GM12874 (cell line): ENCODE measurements around the gene STT3B.

ENCODE experiments used
- TF ChIP-seq, protein P1 (sequence below): IDR thresholded peaks from 2 replicates; pipeline ENCODE4 v1.5.1; 2011; ENCODE audit warnings: low read depth, mild to moderate bottlenecking, control low read depth, low read length, moderate library complexity; ENCODE audit not compliant: insufficient read depth

Gene STT3B

DNA sequence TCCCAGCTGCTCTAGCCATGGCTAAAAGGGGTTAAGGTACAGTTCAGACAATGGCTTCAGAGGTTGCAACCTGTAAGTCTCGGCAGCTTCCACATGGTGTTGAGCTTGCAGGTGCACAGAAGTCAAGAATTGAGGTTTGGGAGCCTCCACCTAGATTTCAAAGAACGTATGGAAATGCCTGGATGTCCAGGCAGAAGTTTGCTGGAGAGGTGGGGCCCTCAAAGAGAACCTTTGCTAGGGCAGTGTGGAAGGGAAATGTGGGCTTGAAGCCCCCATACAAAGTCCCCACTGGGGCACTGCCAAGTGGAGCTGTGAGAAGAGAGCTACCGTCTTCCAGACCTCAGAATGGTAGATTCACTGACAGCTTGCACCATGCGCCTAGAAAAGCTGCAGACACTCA is 73.7 kb downstream of the STT3B start:
- TF ChIP-seq, protein P1, sequence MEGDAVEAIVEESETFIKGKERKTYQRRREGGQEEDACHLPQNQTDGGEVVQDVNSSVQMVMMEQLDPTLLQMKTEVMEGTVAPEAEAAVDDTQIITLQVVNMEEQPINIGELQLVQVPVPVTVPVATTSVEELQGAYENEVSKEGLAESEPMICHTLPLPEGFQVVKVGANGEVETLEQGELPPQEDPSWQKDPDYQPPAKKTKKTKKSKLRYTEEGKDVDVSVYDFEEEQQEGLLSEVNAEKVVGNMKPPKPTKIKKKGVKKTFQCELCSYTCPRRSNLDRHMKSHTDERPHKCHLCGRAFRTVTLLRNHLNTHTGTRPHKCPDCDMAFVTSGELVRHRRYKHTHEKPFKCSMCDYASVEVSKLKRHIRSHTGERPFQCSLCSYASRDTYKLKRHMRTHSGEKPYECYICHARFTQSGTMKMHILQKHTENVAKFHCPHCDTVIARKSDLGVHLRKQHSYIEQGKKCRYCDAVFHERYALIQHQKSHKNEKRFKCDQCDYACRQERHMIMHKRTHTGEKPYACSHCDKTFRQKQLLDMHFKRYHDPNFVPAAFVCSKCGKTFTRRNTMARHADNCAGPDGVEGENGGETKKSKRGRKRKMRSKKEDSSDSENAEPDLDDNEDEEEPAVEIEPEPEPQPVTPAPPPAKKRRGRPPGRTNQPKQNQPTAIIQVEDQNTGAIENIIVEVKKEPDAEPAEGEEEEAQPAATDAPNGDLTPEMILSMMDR: no peak

DNA sequence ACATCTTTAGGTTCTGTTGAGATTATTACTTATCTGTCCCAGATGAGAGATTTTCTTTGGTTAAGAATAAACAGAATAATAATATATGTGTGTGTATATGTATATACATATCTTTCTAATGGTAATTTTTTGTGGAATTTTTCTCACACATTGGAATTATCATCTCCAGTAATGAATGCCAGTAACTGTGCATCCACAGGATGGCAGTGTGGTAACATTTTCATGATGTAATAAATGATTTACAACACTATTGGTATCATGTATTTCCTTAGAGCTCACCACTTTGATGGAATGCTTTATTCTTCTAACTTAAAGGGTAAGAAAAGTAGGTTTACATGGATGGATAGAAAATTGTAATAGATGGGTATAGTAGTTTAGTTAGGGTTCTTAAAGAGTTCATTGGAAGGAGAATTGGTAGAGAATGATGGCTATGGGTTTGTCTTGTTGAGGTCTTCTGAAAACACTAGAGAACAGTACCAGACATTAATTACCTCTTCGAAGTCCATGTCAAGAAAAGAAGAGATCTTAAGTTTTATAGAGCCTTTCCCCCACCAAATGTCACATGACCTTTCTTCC is 78.1 kb downstream of the STT3B start:
- TF ChIP-seq, protein P1: no peak; the same call in 1 of the 2 replicates

DNA sequence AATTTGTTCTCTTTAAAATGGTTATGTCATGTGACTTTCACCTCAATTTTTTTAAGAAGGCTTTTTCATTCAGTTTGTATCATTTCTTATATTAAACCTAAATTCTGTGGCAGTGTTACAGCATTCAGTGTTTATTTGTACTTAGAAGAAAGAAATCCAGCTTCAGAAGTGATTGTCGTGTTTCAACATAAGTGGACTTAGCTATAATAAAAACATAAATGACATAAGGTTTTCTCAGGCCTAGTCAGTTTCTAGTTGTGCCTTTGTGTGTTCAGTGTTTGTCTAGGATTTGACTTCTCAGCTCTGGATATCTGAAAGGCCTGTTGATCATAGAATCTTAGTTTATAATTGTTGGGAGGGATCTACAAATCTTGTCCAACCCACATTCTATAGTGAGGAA is 80.5 kb downstream of the STT3B start:
- TF ChIP-seq, protein P1: no peak

DNA sequence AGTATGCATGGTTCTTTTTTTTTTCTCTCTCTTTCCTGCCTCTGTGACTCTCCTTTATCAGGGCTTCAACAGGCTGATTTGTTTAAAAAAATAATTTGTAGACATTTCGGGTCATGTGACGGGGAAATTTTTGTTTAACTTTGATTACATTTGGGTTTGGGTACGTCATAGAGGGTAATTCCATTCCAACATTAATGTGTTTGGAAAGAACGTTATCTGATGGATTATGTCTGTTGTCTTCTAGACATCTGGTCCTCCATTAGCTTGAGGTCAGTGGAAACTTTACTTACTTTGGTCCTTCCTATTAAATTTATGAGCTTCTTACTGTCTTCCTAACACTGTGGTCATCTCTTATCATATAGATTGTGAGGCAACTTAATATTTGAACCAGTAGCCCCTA is 80.9 kb downstream of the STT3B start:
- TF ChIP-seq, protein P1: no peak

DNA sequence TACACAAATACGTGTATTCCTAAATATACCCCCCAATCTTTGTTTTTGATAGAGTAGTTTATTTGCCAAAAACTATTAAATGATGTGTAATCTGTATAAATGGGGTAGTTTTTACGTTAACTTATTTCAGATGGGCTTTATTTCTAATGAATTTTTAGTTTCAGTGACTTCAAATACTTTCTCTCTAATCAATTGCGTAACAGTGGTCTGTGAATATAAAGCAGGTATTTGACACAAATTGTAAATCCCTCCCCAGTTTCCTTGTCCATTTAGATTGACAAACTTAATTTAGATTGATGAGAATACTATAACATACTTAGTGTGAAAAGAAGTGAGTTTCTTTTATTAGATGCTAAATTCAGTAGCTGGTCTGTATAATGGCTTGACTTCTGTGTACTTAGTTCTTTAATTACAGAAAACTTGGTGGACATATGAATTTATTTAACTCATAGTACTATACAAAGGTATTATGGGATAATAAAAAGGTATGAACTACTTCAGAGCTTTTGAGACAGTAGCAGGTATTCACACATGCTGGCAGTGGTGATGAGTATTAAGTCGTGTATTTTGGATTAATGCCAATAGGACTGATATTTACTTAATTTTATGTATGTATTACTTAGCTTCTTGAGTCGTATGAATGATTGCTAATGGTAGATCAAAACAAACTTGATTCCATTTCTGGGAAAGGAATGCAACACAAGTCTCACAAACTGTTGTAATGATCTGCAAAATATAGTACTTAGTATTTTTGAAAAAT is 81.6 kb downstream of the STT3B start:
- TF ChIP-seq, protein P1: no peak

DNA sequence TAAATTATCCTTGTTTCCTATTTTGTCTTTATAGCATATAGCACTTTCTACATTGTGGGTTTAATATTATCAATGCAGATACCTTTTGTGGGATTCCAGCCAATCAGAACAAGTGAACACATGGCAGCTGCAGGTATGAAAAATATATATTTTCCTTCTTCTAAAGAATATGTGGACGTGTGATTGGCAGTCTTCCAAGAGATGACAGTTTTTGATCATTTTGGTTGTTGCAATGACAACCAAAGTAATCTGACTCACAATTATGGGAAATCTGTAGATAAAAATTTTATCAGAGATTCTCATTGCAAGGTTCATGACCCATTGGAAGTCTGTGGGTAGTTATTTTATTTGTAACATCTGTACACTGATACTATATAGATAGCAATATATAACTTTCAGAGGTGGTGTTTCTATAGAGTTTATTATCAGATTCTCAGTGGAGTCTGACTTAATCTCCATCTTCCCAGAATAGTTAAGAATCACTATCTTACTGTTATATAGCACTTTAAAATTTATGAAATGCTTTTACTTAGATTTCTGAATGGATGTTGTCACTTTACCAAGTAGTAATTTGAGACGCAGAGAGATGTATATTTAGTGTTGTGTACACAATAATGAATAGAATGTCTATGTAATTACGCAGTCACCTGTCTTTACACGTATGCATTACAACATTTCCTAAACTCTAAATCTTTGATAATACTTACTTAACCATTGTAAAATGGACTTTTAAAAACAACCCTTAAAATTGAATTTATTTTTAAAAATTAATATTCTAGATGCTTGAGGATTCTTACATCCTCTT is 82.5 kb downstream of the STT3B start:
- TF ChIP-seq, protein P1: no peak

DNA sequence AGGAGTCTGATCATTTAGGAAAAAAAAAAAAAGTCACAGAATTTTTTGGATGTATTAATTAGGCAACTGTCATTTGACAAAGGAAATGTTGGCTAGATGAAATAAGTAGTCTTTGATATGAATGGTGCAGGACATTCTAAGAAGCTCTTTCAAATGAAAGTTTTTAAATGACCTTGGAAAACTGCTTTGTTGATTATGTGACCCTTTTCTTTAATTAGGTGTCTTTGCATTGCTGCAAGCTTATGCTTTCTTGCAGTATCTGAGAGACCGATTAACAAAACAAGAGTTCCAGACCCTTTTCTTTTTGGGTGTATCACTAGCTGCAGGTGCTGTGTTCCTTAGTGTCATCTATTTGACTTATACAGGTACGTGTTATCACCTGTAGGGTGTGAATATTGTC is 84.0 kb downstream of the STT3B start:
- TF ChIP-seq, protein P1: no peak
